Breast epithelium (tissue), 3 donors: ENCODE results near the gene PPP5C.

Source experiments
- POLR2A ChIP-seq: fragments of 450-650 bp; IDR thresholded peaks from one replicate; pipeline ENCODE4 v1.6.1; 2016; ENCODE audit warnings: antibody characterized with exemption, mild to moderate bottlenecking, moderate library complexity
- POLR2AphosphoS5 ChIP-seq, 3 donors: sonication (generic); formaldehyde crosslinking; IDR thresholded peaks; one replicate each; pipeline ENCODE4 v1.6.1; 2017; ENCODE audit warnings: antibody characterized with exemption in 3 of 3
- TF ChIP-seq, protein P1 (sequence below), 3 donors: fragments of 450-650 bp; IDR thresholded peaks; one replicate each; pipeline ENCODE4 v1.5.1; 2016 to 2017; ENCODE audit warnings: antibody characterized with exemption in 3 of 3, mild to moderate bottlenecking in 3 of 3, moderate library complexity in 3 of 3

DNA sequence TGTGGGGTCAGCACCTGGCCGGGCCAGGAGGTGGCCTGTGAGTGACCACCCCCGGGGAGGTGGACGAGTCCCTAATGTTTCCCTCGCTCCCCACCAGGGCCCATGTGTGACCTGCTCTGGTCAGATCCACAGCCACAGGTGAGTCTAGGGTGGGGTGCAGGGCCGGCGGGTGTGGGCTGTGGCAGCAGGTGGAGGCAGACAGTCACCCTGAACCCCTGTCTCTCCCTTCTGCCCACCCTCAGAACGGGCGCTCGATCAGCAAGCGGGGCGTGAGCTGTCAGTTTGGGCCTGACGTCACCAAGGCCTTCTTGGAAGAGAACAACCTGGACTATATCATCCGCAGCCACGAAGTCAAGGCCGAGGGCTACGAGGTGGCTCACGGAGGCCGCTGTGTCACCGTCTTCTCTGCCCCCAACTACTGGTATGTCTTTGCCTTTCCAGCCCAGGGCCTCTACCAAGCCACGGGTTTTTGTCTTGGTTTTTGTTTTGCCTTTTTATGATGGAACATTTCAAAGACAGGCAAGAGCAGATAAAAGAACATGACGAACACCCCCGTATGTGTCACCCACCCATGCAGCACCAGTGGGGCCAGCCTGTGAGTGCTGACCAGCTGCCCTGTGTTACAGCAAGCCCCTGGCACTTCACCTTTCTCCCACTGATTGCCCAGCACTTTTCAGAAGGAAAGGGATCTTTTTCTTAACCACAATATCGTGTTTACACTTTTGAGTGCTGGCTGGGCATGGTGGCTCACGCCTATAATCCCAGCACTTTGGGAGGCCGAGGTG lies 41.6 kb downstream of the PPP5C start:
- no peak for TF ChIP-seq POLR2A
- TF ChIP-seq, protein P1, sequence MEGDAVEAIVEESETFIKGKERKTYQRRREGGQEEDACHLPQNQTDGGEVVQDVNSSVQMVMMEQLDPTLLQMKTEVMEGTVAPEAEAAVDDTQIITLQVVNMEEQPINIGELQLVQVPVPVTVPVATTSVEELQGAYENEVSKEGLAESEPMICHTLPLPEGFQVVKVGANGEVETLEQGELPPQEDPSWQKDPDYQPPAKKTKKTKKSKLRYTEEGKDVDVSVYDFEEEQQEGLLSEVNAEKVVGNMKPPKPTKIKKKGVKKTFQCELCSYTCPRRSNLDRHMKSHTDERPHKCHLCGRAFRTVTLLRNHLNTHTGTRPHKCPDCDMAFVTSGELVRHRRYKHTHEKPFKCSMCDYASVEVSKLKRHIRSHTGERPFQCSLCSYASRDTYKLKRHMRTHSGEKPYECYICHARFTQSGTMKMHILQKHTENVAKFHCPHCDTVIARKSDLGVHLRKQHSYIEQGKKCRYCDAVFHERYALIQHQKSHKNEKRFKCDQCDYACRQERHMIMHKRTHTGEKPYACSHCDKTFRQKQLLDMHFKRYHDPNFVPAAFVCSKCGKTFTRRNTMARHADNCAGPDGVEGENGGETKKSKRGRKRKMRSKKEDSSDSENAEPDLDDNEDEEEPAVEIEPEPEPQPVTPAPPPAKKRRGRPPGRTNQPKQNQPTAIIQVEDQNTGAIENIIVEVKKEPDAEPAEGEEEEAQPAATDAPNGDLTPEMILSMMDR (IDR thresholded peaks at IDR 0.05) = no peak
- no peak for TF ChIP-seq POLR2AphosphoS5 (IDR thresholded peaks at IDR 0.05)
